Measurements from ENCODE around the gene SDCCAG8. TPM values are rescaled to one million over a fixed set of nuclear protein-coding genes. Genes with fewer than 3 reads are reported as not detected.
"Not testable (repeated sequence)": the region's sequence is repeated elsewhere in the genome, so short reads cannot be mapped to it uniquely, and the experiment has no call there.

Gene SDCCAG8
- 10.8 and 18.7 TPM in 2 replicates for total RNA-seq (2014; rRNA removed; shearing (Covaris generic))

- DNase-seq (ENCODE audit: low spot score) = peak; percentile 100
Measured at GRCh38 chr1:243255791-243256512, at the start of gene SDCCAG8. Gene SDCCAG8, plus strand, starts transcription at chr1:243256041. Its CDS starts 133 bp downstream, at chr1:243256174.

GRCh38 chr1:243211984-243212383 lies 43.9 kb upstream of the SDCCAG8 start:
- in situ Hi-C loops (cut with HindIII; ENCODE audit: low sequenced_read_pairs) = not testable (repeated sequence)
- peak; percentile 38 for DNase-seq (ENCODE audit: low spot score)

More at GRCh38 chr1:243255791-243256512, at the start of gene SDCCAG8:
- in situ Hi-C loops (cut with HindIII; ENCODE audit: low sequenced_read_pairs) = no loop called here

GRCh38 chr1:243213045-243213787 lies 42.6 kb upstream of the SDCCAG8 start:
- in situ Hi-C loops (cut with HindIII; ENCODE audit: low sequenced_read_pairs) = no loop called here
- DNase-seq (ENCODE audit: low spot score) = no peak

GRCh38 chr1:243215276-243215875 lies 40.5 kb upstream of the SDCCAG8 start:
- DNase-seq (ENCODE audit: low spot score); in situ Hi-C loops (cut with HindIII; ENCODE audit: low sequenced_read_pairs): not testable (repeated sequence)

GRCh38 chr1:243216741-243217140 lies 39.1 kb upstream of the SDCCAG8 start:
- DNase-seq (ENCODE audit: low spot score) = no peak
- in situ Hi-C loops (cut with HindIII; ENCODE audit: low sequenced_read_pairs) = no loop called here

- in situ Hi-C loops (cut with HindIII; ENCODE audit: low sequenced_read_pairs) = no loop called here
- no peak for DNase-seq (ENCODE audit: low spot score)
Measured at GRCh38 chr1:243217349-243217748, 38.5 kb upstream of the SDCCAG8 start.

- DNase-seq (ENCODE audit: low spot score) = no peak
- in situ Hi-C loops (cut with HindIII; ENCODE audit: low sequenced_read_pairs) = no loop called here
Measured at GRCh38 chr1:243218059-243218458, 37.8 kb upstream of the SDCCAG8 start.

- no peak for DNase-seq (ENCODE audit: low spot score)
- in situ Hi-C loops (cut with HindIII; ENCODE audit: low sequenced_read_pairs) = no loop called here
Measured at GRCh38 chr1:243227622-243228021, 28.2 kb upstream of the SDCCAG8 start.

GRCh38 chr1:243229526-243229925 lies 26.3 kb upstream of the SDCCAG8 start:
- no peak for DNase-seq (ENCODE audit: low spot score)
- in situ Hi-C loops (cut with HindIII; ENCODE audit: low sequenced_read_pairs) = no loop called here

GRCh38 chr1:243230914-243231313 lies 24.9 kb upstream of the SDCCAG8 start:
- in situ Hi-C loops (cut with HindIII; ENCODE audit: low sequenced_read_pairs) = no loop called here

GRCh38 chr1:243233908-243234307 lies 21.9 kb upstream of the SDCCAG8 start:
- peak; percentile 43 for DNase-seq (ENCODE audit: low spot score)
- in situ Hi-C loops (cut with HindIII; ENCODE audit: low sequenced_read_pairs) = no loop called here

More at GRCh38 chr1:243230914-243231313, 24.9 kb upstream of the SDCCAG8 start:
- DNase-seq (ENCODE audit: low spot score) = no peak

GRCh38 chr1:243234978-243235647 lies 20.7 kb upstream of the SDCCAG8 start:
- in situ Hi-C loops (cut with HindIII; ENCODE audit: low sequenced_read_pairs) = no loop called here
- DNase-seq (ENCODE audit: low spot score) = no peak

GRCh38 chr1:243236604-243237252 lies 19.1 kb upstream of the SDCCAG8 start:
- no peak for DNase-seq (ENCODE audit: low spot score)
- in situ Hi-C loops (cut with HindIII; ENCODE audit: low sequenced_read_pairs) = no loop called here

GRCh38 chr1:243244432-243244841 lies 11.4 kb upstream of the SDCCAG8 start:
- in situ Hi-C loops (cut with HindIII; ENCODE audit: low sequenced_read_pairs) = no loop called here
- DNase-seq (ENCODE audit: low spot score) = no peak

- in situ Hi-C loops (cut with HindIII; ENCODE audit: low sequenced_read_pairs) = no loop called here
- DNase-seq (ENCODE audit: low spot score) = no peak
Measured at GRCh38 chr1:243246916-243247315, 8.9 kb upstream of the SDCCAG8 start.

GRCh38 chr1:243247901-243248300 lies 7.9 kb upstream of the SDCCAG8 start:
- DNase-seq (ENCODE audit: low spot score) = no peak
- in situ Hi-C loops (cut with HindIII; ENCODE audit: low sequenced_read_pairs) = no loop called here

- in situ Hi-C loops (cut with HindIII; ENCODE audit: low sequenced_read_pairs) = no loop called here
- DNase-seq (ENCODE audit: low spot score) = no peak
Measured at GRCh38 chr1:243249214-243249613, 6.6 kb upstream of the SDCCAG8 start.

- in situ Hi-C loops (cut with HindIII; ENCODE audit: low sequenced_read_pairs) = no loop called here
- DNase-seq (ENCODE audit: low spot score) = no peak
Measured at GRCh38 chr1:243250102-243250501, 5.7 kb upstream of the SDCCAG8 start.

- no peak for DNase-seq (ENCODE audit: low spot score)
- in situ Hi-C loops (cut with HindIII; ENCODE audit: low sequenced_read_pairs) = no loop called here
Measured at GRCh38 chr1:243251539-243251938, 4.3 kb upstream of the SDCCAG8 start.

All from G401 (cell line).